NCI-H1105 treated with DMSO at 0.1 percent for 48 hours (cell line): Measurements from ENCODE around the gene SMOC2.
"Not testable (repeated sequence)": the region's sequence is repeated elsewhere in the genome, so short reads cannot be mapped to it uniquely, and the experiment has no call there.

Source experiments
- DNase-seq: peaks from one replicate; lab custom pipeline; 2025; lab: John Stamatoyannopoulos, UW

The SMOC2 gene

GRCh38 chr6:168538188-168538891, 97.4 kb downstream of the SMOC2 start:
- not testable (repeated sequence) for DNase-seq

GRCh38 chr6:168538892-168539811, 98.2 kb downstream of the SMOC2 start:
- DNase-seq = no peak

- no peak for DNase-seq
Observed at GRCh38 chr6:168540713-168541291, 99.8 kb downstream of the SMOC2 start.

- DNase-seq = no peak
Observed at GRCh38 chr6:168541307-168541706, 100.3 kb downstream of the SMOC2 start.

GRCh38 chr6:168542301-168542700, 101.3 kb downstream of the SMOC2 start:
- DNase-seq = no peak

- no peak for DNase-seq
Observed at GRCh38 chr6:168545428-168545827, 104.4 kb downstream of the SMOC2 start.

- DNase-seq = no peak
Observed at GRCh38 chr6:168546151-168546550, 105.2 kb downstream of the SMOC2 start.

- no peak for DNase-seq
Observed at GRCh38 chr6:168546730-168547129, 105.7 kb downstream of the SMOC2 start.

GRCh38 chr6:168550326-168550725, 109.3 kb downstream of the SMOC2 start:
- no peak for DNase-seq

GRCh38 chr6:168554472-168554871, 113.5 kb downstream of the SMOC2 start:
- no peak for DNase-seq

GRCh38 chr6:168554898-168555617, 114.1 kb downstream of the SMOC2 start:
- no peak for DNase-seq

- no peak for DNase-seq
Observed at GRCh38 chr6:168555618-168556273, 114.8 kb downstream of the SMOC2 start.

- no peak for DNase-seq
Observed at GRCh38 chr6:168557512-168557911, 116.5 kb downstream of the SMOC2 start.

- DNase-seq = no peak
Observed at GRCh38 chr6:168558686-168559085, 117.7 kb downstream of the SMOC2 start.

- DNase-seq = no peak
Observed at GRCh38 chr6:168559574-168560098, 118.7 kb downstream of the SMOC2 start.

- no peak for DNase-seq
Observed at GRCh38 chr6:168560126-168560525, 119.1 kb downstream of the SMOC2 start.

GRCh38 chr6:168562576-168563151, 121.7 kb downstream of the SMOC2 start:
- no peak for DNase-seq

GRCh38 chr6:168563656-168564055, 122.7 kb downstream of the SMOC2 start:
- DNase-seq = no peak

GRCh38 chr6:168565112-168565511, 124.1 kb downstream of the SMOC2 start:
- no peak for DNase-seq

GRCh38 chr6:168570211-168570610, 129.2 kb downstream of the SMOC2 start:
- no peak for DNase-seq

- no peak for DNase-seq
Observed at GRCh38 chr6:168571268-168571667, 130.3 kb downstream of the SMOC2 start.
